IMR-90 (cell line): ENCODE measurements around the gene MYL4. TPM values are rescaled to one million over a fixed set of nuclear protein-coding genes. Genes with fewer than 3 reads are reported as not detected.

Experiments used
- ATAC-seq: fragments of 200-7000 bp; cut with Tn5 transposase; 2 replicates; pipeline ENCODE4 v1.9.1; 2020; ENCODE audit warnings: low read depth, mild to moderate bottlenecking, moderate library complexity
- BruUV-seq: library from RNA; stranded (reverse); fragments of 400-500 nt; replicated peaks from 2 replicates; lab custom pipeline; 2021; lab: Mats Ljungman, UMichigan
- CTCF ChIA-PET: fragments of 300-600 bp; formaldehyde crosslinking; extraction: SDS; loops from one replicate; lab custom pipeline; 2021; ENCODE audit warnings: antibody characterized with exemption; lab: Yijun Ruan, JAX
- POLR2A ChIA-PET: fragments of 300-600 bp; sonication (Branson Sonifier 250); formaldehyde crosslinking; loops from one replicate; lab custom pipeline; 2022; ENCODE audit warnings: antibody characterized with exemption; ENCODE audit not compliant: unreplicated experiment; lab: Charles Lee
- DNase-seq: peaks from one replicate; pipeline ENCODE4 v3.0.0; 2013
- H2AFZ ChIP-seq: replicated peaks from 2 replicates; pipeline ENCODE3; 2013; ENCODE audit warnings: low read length, mild to moderate bottlenecking; ENCODE audit not compliant: poor library complexity
- H2AK5ac ChIP-seq: 2 replicates; pipeline ENCODE4 v1.6.1; 2013; ENCODE audit warnings: low read depth, low read length, inconsistent platforms
- H2AK9ac ChIP-seq: replicated peaks from 2 replicates; pipeline ENCODE3; 2013; ENCODE audit warnings: mild to moderate bottlenecking, low read depth, low read length, moderate library complexity; ENCODE audit not compliant: poor library complexity
- H2BK120ac ChIP-seq: 2 replicates; pipeline ENCODE4 v1.6.1; 2013; ENCODE audit warnings: low read depth, low read length, inconsistent platforms
- H2BK15ac ChIP-seq: 3 replicates; pipeline ENCODE4 v1.6.1; 2013; ENCODE audit warnings: low read depth, low read length, inconsistent platforms
- H2BK20ac ChIP-seq: 2 replicates; pipeline ENCODE4 v1.6.1; 2013; ENCODE audit warnings: low read depth, mild to moderate bottlenecking, inconsistent platforms, low read length, moderate library complexity
- H2BK5ac ChIP-seq: 2 replicates; pipeline ENCODE4 v1.6.1; 2013; ENCODE audit warnings: mild to moderate bottlenecking, low read depth, low read length, inconsistent platforms; ENCODE audit not compliant: poor library complexity, severe bottlenecking
- H3K14ac ChIP-seq: replicated peaks from 2 replicates; pipeline ENCODE4 v1.6.1; 2013; ENCODE audit warnings: low read depth, low read length, inconsistent platforms
- H3K18ac ChIP-seq: 2 replicates; pipeline ENCODE4 v1.6.1; 2013; ENCODE audit warnings: low read depth, low read length, control low read depth
- H3K23ac ChIP-seq: 2 replicates; pipeline ENCODE4 v1.6.1; 2013; ENCODE audit warnings: low read depth, low read length, inconsistent platforms
- H3K27ac ChIP-seq: 2 replicates; pipeline ENCODE4 v1.5.1; 2013; ENCODE audit warnings: mild to moderate bottlenecking, control low read depth, low read length; ENCODE audit not compliant: insufficient read depth
- H3K27me3 ChIP-seq: 2 replicates; pipeline ENCODE4 v1.6.1; 2013; ENCODE audit warnings: low read length; ENCODE audit not compliant: control insufficient read depth, insufficient read depth
- H3K36me3 ChIP-seq: 2 replicates; pipeline ENCODE4 v1.6.1; 2013; ENCODE audit warnings: low read length, mixed read lengths; ENCODE audit not compliant: control insufficient read depth, insufficient read depth
- H3K4ac ChIP-seq: 2 replicates; pipeline ENCODE4 v1.6.1; 2013; ENCODE audit warnings: low read depth, low read length, inconsistent platforms
- H3K4me1 ChIP-seq: 2 replicates; pipeline ENCODE4 v1.6.1; 2013; ENCODE audit warnings: low read length, mixed read lengths; ENCODE audit not compliant: control insufficient read depth, insufficient read depth
- H3K4me2 ChIP-seq: 2 replicates; pipeline ENCODE4 v1.6.1; 2013; ENCODE audit warnings: low read depth, mild to moderate bottlenecking, control low read depth, low read length, moderate library complexity
- H3K4me3 ChIP-seq: 2 replicates; pipeline ENCODE4 v1.5.1; 2013; ENCODE audit warnings: low read depth, mild to moderate bottlenecking, control low read depth, low read length, moderate library complexity; ENCODE audit not compliant: insufficient read depth
- H3K56ac ChIP-seq: 2 replicates; pipeline ENCODE4 v1.6.1; 2013; ENCODE audit warnings: low read length, inconsistent platforms; ENCODE audit not compliant: insufficient read depth; ENCODE audit errors: extremely low read depth
- H3K79me1 ChIP-seq, 2 experiments: 2 replicates each; pipeline ENCODE4 v1.6.1; 2013; ENCODE audit warnings: low read length in 2 of 2, inconsistent platforms in 1 of 2, low read depth in 1 of 2
- H3K9ac ChIP-seq: 2 replicates; pipeline ENCODE4 v1.6.1; 2013; ENCODE audit warnings: low read depth, low read length, control low read depth
- H3K9me1 ChIP-seq: 2 replicates; pipeline ENCODE4 v1.6.1; 2013; ENCODE audit warnings: low read length, inconsistent platforms; ENCODE audit not compliant: insufficient read depth
- H3K9me3 ChIP-seq: 2 replicates; pipeline ENCODE4 v1.6.1; 2013; ENCODE audit warnings: low read length; ENCODE audit not compliant: control insufficient read depth, insufficient read depth
- H4K20me1 ChIP-seq: 2 replicates; pipeline ENCODE4 v1.6.1; 2013; ENCODE audit warnings: low read length, inconsistent platforms; ENCODE audit not compliant: insufficient read depth
- H4K5ac ChIP-seq: 2 replicates; pipeline ENCODE4 v1.6.1; 2013; ENCODE audit warnings: mild to moderate bottlenecking, low read depth, low read length, control low read depth
- H4K8ac ChIP-seq, 2 experiments: 2 replicates each; pipeline ENCODE4 v1.6.1; 2013; ENCODE audit warnings: low read depth in 2 of 2, low read length in 2 of 2, control low read depth in 1 of 2, inconsistent platforms in 1 of 2
- H4K91ac ChIP-seq: 2 replicates; pipeline ENCODE4 v1.6.1; 2013; ENCODE audit warnings: low read depth, low read length, inconsistent platforms; ENCODE audit not compliant: insufficient read depth
- CEBPB ChIP-seq: IDR thresholded peaks from 2 replicates; pipeline ENCODE4 v1.6.1; 2012; ENCODE audit warnings: low read depth, low read length, improper control_type of control experiment
- CHD1 ChIP-seq: IDR thresholded peaks from 2 replicates; pipeline ENCODE4 v1.6.1; 2012; ENCODE audit warnings: low read depth, low read length, improper control_type of control experiment
- CTCF ChIP-seq: conservative IDR thresholded peaks from 2 replicates; pipeline ENCODE4 v1.5.1; 2012; ENCODE audit warnings: mild to moderate bottlenecking, low read depth, low read length, improper control_type of control experiment
- FOS ChIP-seq: fragments of 150-350 bp; IDR thresholded peaks from 2 replicates; pipeline ENCODE4 v1.6.1; 2016; ENCODE audit warnings: low read depth, low read length
- MAFK ChIP-seq: IDR thresholded peaks from 2 replicates; pipeline ENCODE4 v1.6.1; 2012; ENCODE audit warnings: low read depth, low read length, improper control_type of control experiment
- MAZ ChIP-seq: IDR thresholded peaks from 2 replicates; pipeline ENCODE4 v1.6.1; 2012; ENCODE audit warnings: low read depth, mild to moderate bottlenecking, low read length, improper control_type of control experiment, moderate library complexity, borderline replicate concordance
- MXI1 ChIP-seq: IDR thresholded peaks from 2 replicates; pipeline ENCODE4 v1.6.1; 2012; ENCODE audit warnings: low read depth, mild to moderate bottlenecking, low read length, moderate library complexity, borderline replicate concordance
- POLR2A ChIP-seq: IDR thresholded peaks from 2 replicates; pipeline ENCODE4 v1.6.1; 2012; ENCODE audit warnings: mild to moderate bottlenecking, low read depth, low read length
- RCOR1 ChIP-seq: IDR thresholded peaks from 2 replicates; pipeline ENCODE4 v1.6.1; 2012; ENCODE audit warnings: mild to moderate bottlenecking, low read length, improper control_type of control experiment; ENCODE audit not compliant: insufficient replicate concordance
- RFX5 ChIP-seq: IDR thresholded peaks from 2 replicates; pipeline ENCODE4 v1.8.0; 2012; ENCODE audit warnings: low read depth, mild to moderate bottlenecking, low read length, moderate library complexity
- SMC3 ChIP-seq: fragments of 150-350 bp; IDR thresholded peaks from 2 replicates; pipeline ENCODE4 v1.6.1; 2016; ENCODE audit warnings: low read depth, mild to moderate bottlenecking, antibody characterized with exemption, low read length, moderate library complexity
- USF2 ChIP-seq: fragments of 150-350 bp; IDR thresholded peaks from 2 replicates; pipeline ENCODE4 v1.6.1; 2017; ENCODE audit warnings: mild to moderate bottlenecking, antibody characterized with exemption, low read length, low read depth
- WGBS, 2 experiments: methylation state at CpG; one replicate each; pipeline versions ENCODE4 v1.1.5 to v1.1.7; 2013; ENCODE audit warnings: missing lambda C conversion rate in 2 of 2; ENCODE audit not compliant: insufficient read length in 1 of 2; ENCODE audit errors: extremely low coverage in 2 of 2; 5-methylcytosine and 5-hydroxymethylcytosine counted together
- dilution Hi-C: fragments of 300-500 bp; cut with HindIII; formaldehyde crosslinking; loops from one replicate; pipeline ENCODE4 v1.14.3; 2018; ENCODE audit warnings: low sequenced_read_pairs; ENCODE audit not compliant: unreplicated experiment
- in situ Hi-C: fragments of 300-500 bp; cut with MboI; formaldehyde crosslinking; loops from 3 replicates; pipeline ENCODE4 v1.14.3; 2019; ENCODE audit warnings: low sequenced_read_pairs, inconsistent platforms, mixed read lengths
- intact Hi-C: fragments of 100-400 bp; cut with micrococcal nuclease; formaldehyde crosslinking; loops from 2 replicates; pipeline ENCODE4 v1.10.0; 2022
- polyA plus RNA-seq, 3 experiments: library from polyadenylated mRNA; depleted of rRNA; stranded (reverse); fragments of >200 nt; gene quantifications; 2 replicates each; pipeline ENCODE4 v1.2.3, GENCODE V29; 2012; ENCODE audit warnings: low replicate concordance in 1 of 3
- total RNA-seq: library from RNA; depleted of rRNA; stranded (reverse); fragments of >200 nt; gene quantifications from 2 replicates; pipeline ENCODE4 v1.2.3, GENCODE V29; 2012

Gene MYL4
- total and polyA plus RNA-seq, 2 of the 4 experiments (the other 2 are of a cell fraction), result not detected

- Histone ChIP-seq H3K79me1 (0 out of 4 replicates have a peak, but pooled peaks cover 0 to under 1% of the 10 kb centered on the region in 2 experiments), H3K27me3 (no peaks in the 10 kb centered on the region), H3K23ac (no peak overlapping the region), H3K9me1 (peaks cover 6% of the 10 kb centered on the region), H2AK5ac (no peak overlapping the region), H2AFZ (no peak overlapping the region), H3K9me3 (no peaks in the 10 kb centered on the region), H2BK15ac (no peak overlapping the region), H4K5ac (no peak overlapping the region), H3K14ac (no peak overlapping the region), H3K9ac (no peak overlapping the region), H3K18ac (no peak overlapping the region), H3K4me1 (peaks cover 5% of the 10 kb centered on the region), H2AK9ac (no peak overlapping the region), H2BK20ac (no peak overlapping the region), H4K91ac (no peak overlapping the region), H2BK5ac (no peak overlapping the region), H4K20me1 (no peaks in the 10 kb centered on the region), H3K4me3 (no peak overlapping the region), H4K8ac (no peak overlapping the region), H2BK120ac (no peak overlapping the region), H3K4ac (no peak overlapping the region), H3K36me3 (no peaks in the 10 kb centered on the region), H3K4me2 (no peak overlapping the region), H3K56ac (no peak overlapping the region), H3K27ac (no peak overlapping the region)
- no peak for TF ChIP-seq MXI1
- no peak for TF ChIP-seq CEBPB
- TF ChIP-seq CHD1, result no peak
- TF ChIP-seq CTCF, result no peak
- no peak for TF ChIP-seq RCOR1
- no peak for TF ChIP-seq SMC3
- TF ChIP-seq USF2, result no peak
- no peak for TF ChIP-seq FOS
- TF ChIP-seq POLR2A, result no peak
- TF ChIP-seq RFX5, result no peak
- no peak for TF ChIP-seq MAFK
- TF ChIP-seq MAZ, result no peak
- WGBS, 2 experiments, result 100% methylated on average over 3 of the region's 8 CpGs; no CpG with 5 or more reads in 1 of the 2 experiments
- POLR2A ChIA-PET, result interaction anchor here (0.6 kb wide), 1 partner anchor 11 kb away, joined by 8 read pairs; the partner anchor contains the start of gene CDC27
- ATAC-seq (no peak), DNase-seq (no peak)
- intact Hi-C loops, result loop anchor here (1.0 kb wide), 1 partner anchor 12 kb away; no protein-coding TSS in a partner anchor
- BruUV-seq, result no TSS peak
- in situ Hi-C loops, result no loop called here
- dilution Hi-C loops, result no loop called here
- CTCF ChIA-PET, result no interaction called here
These were observed 9.4 kb upstream of the MYL4 start for GRCh38 chr17:47199627-47200324.
